Neural cell (in vitro differentiated cells): ENCODE measurements around the gene TTLL5. TPM values are rescaled to one million over a fixed set of nuclear protein-coding genes. Genes with fewer than 3 reads are reported as not detected.

Experiments
- H2AFZ ChIP-seq: fragments of 200-600, 300-800 bp; sonication (generic), shearing (Covaris generic); 2 replicates; pipeline ENCODE4 v1.6.0; 2014; ENCODE audit warnings: low read depth, mild to moderate bottlenecking, antibody characterized with exemption, low read length, moderate library complexity
- H3F3A ChIP-seq: fragments of 200-600 bp; shearing (Covaris generic); 2 replicates; pipeline ENCODE4 v1.6.1; 2016; ENCODE audit warnings: mild to moderate bottlenecking, moderate library complexity, mixed read lengths, antibody characterized with exemption, low read length; ENCODE audit not compliant: insufficient read depth, poor library complexity, severe bottlenecking
- H3K27ac ChIP-seq: fragments of 200-600, 300-800 bp; sonication (generic), shearing (Covaris generic); 2 replicates; pipeline ENCODE4 v1.5.1; 2014; ENCODE audit warnings: mild to moderate bottlenecking, low read length, moderate library complexity
- H3K27me3 ChIP-seq: fragments of 300-800, 200-600 bp; sonication (generic), shearing (Covaris generic); 2 replicates; pipeline ENCODE4 v1.6.0; 2014; ENCODE audit warnings: mild to moderate bottlenecking, low read depth, low read length, moderate library complexity; ENCODE audit not compliant: insufficient read depth
- H3K36me3 ChIP-seq: fragments of 300-800, 200-600 bp; sonication (generic), shearing (Covaris generic); 2 replicates; pipeline ENCODE4 v1.5.1; 2014; ENCODE audit warnings: mild to moderate bottlenecking, antibody characterized with exemption, low read length, moderate library complexity; ENCODE audit not compliant: insufficient read depth
- H3K4me2 ChIP-seq: fragments of 300-800, 200-600 bp; sonication (generic), shearing (Covaris generic); 2 replicates; pipeline ENCODE4 v1.6.0; 2014; ENCODE audit warnings: mild to moderate bottlenecking, low read length
- H3K4me3 ChIP-seq: fragments of 300-800, 200-600 bp; sonication (generic), shearing (Covaris generic); 2 replicates; pipeline ENCODE4 v1.5.1; 2014; ENCODE audit warnings: mild to moderate bottlenecking, low read length, moderate library complexity
- H3K79me2 ChIP-seq: fragments of 200-600 bp; shearing (Covaris generic); replicated peaks from 2 replicates; pipeline ENCODE4 v1.6.0; 2014; ENCODE audit warnings: mild to moderate bottlenecking, low read length, moderate library complexity; ENCODE audit not compliant: insufficient read depth
- H3K9ac ChIP-seq: fragments of 300-800, 200-600 bp; sonication (generic), shearing (Covaris generic); 2 replicates; pipeline ENCODE4 v1.6.1; 2016; ENCODE audit warnings: mild to moderate bottlenecking, low read length, mixed read lengths
- H3K9me2 ChIP-seq: fragments of 200-600 bp; shearing (Covaris generic); 2 replicates; pipeline ENCODE4 v1.6.1; 2016; ENCODE audit warnings: mild to moderate bottlenecking, low read length, mixed read lengths; ENCODE audit not compliant: insufficient read depth
- H3K9me3 ChIP-seq: fragments of 200-600, 300-800 bp; sonication (generic), shearing (Covaris generic); 2 replicates; pipeline ENCODE4 v1.6.1; 2016; ENCODE audit warnings: mild to moderate bottlenecking, mixed run types, low read length, moderate library complexity, mixed read lengths
- H4K20me1 ChIP-seq: fragments of 200-600 bp; shearing (Covaris generic); 2 replicates; pipeline ENCODE4 v1.6.1; 2016; ENCODE audit warnings: mild to moderate bottlenecking, mixed run types; ENCODE audit not compliant: insufficient read depth
- EP300 ChIP-seq: fragments of 450-650 bp; conservative IDR thresholded peaks from 2 replicates; pipeline ENCODE4 v1.6.1; 2014; ENCODE audit warnings: antibody characterized with exemption, mild to moderate bottlenecking, moderate library complexity; ENCODE audit not compliant: poor library complexity, severe bottlenecking
- EZH2 ChIP-seq: fragments of 200-600, 300-800 bp; shearing (Covaris generic), sonication (generic); IDR thresholded peaks from 2 replicates; pipeline ENCODE4 v1.6.1; 2014; ENCODE audit warnings: antibody characterized with exemption, low read length, borderline replicate concordance, mild to moderate bottlenecking; ENCODE audit not compliant: insufficient read depth, poor library complexity, severe bottlenecking
- MXI1 ChIP-seq: fragments of 450-650 bp; conservative IDR thresholded peaks from 2 replicates; pipeline ENCODE4 v1.6.1; 2014; ENCODE audit warnings: antibody characterized with exemption, mild to moderate bottlenecking; ENCODE audit not compliant: poor library complexity, severe bottlenecking
- POLR2AphosphoS5 ChIP-seq: IDR thresholded peaks from 2 replicates; pipeline ENCODE4 v1.6.1; 2012
- RAD21 ChIP-seq: fragments of 450-650 bp; conservative IDR thresholded peaks from 2 replicates; pipeline ENCODE4 v1.6.1; 2014; ENCODE audit warnings: antibody characterized with exemption, mild to moderate bottlenecking, moderate library complexity
- REST ChIP-seq: IDR thresholded peaks from 2 replicates; pipeline ENCODE4 v1.6.1; 2012; ENCODE audit warnings: borderline replicate concordance
- SMC3 ChIP-seq: fragments of 450-650 bp; conservative IDR thresholded peaks from 2 replicates; pipeline ENCODE4 v1.6.1; 2014; ENCODE audit warnings: antibody characterized with exemption, mild to moderate bottlenecking, moderate library complexity; ENCODE audit not compliant: poor library complexity
- TAF1 ChIP-seq: IDR thresholded peaks from 2 replicates; pipeline ENCODE4 v1.6.1; 2012; ENCODE audit warnings: low read depth
- polyA plus RNA-seq: library from polyadenylated mRNA; depleted of rRNA; stranded (reverse); fragments of >200 nt; gene quantifications from 2 replicates; pipeline ENCODE4 v1.2.3, GENCODE V29; 2014
- TF ChIP-seq, protein P1 (sequence below): fragments of 450-650 bp; IDR thresholded peaks from 2 replicates; pipeline ENCODE4 v1.5.1; 2014; ENCODE audit warnings: antibody characterized with exemption, mild to moderate bottlenecking, moderate library complexity; ENCODE audit not compliant: poor library complexity, severe bottlenecking

Gene TTLL5
- polyA plus RNA-seq, 1 donor from 2014 or later = 8.2 TPM

- no peak overlapping the region for H3K4me2 ChIP-seq
These were observed 224.8 kb downstream of the TTLL5 start for GRCh38 chr14:75885829-75886228.

GRCh38 chr14:75886636-75887348 lies 225.7 kb downstream of the TTLL5 start:
- Histone ChIP-seq H2AFZ (no peak overlapping the region), H3K27me3 (no peaks in the 10 kb centered on the region), H3F3A (no peaks in the 10 kb centered on the region), H3K9me2 (no peaks in the 10 kb centered on the region), H3K79me2 (no peaks in the 10 kb centered on the region), H3K4me2 (no peak overlapping the region), H3K36me3 (no peaks in the 10 kb centered on the region), H3K9me3 (no peaks in the 10 kb centered on the region), H4K20me1 (no peaks in the 10 kb centered on the region), H3K27ac (no peak overlapping the region), H3K4me3 (no peak overlapping the region), H3K9ac (no peak overlapping the region)
- TF ChIP-seq POLR2AphosphoS5 (no peak), SMC3 (no peak), MXI1 (no peak), REST (no peak), TAF1 (no peak), EZH2 (no peak)
- TF ChIP-seq, protein P1, sequence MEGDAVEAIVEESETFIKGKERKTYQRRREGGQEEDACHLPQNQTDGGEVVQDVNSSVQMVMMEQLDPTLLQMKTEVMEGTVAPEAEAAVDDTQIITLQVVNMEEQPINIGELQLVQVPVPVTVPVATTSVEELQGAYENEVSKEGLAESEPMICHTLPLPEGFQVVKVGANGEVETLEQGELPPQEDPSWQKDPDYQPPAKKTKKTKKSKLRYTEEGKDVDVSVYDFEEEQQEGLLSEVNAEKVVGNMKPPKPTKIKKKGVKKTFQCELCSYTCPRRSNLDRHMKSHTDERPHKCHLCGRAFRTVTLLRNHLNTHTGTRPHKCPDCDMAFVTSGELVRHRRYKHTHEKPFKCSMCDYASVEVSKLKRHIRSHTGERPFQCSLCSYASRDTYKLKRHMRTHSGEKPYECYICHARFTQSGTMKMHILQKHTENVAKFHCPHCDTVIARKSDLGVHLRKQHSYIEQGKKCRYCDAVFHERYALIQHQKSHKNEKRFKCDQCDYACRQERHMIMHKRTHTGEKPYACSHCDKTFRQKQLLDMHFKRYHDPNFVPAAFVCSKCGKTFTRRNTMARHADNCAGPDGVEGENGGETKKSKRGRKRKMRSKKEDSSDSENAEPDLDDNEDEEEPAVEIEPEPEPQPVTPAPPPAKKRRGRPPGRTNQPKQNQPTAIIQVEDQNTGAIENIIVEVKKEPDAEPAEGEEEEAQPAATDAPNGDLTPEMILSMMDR = no peak

More at GRCh38 chr14:75885829-75886228, 224.8 kb downstream of the TTLL5 start:
- Histone ChIP-seq H3K9me2 (no peaks in the 10 kb centered on the region), H3F3A (no peaks in the 10 kb centered on the region), H2AFZ (no peak overlapping the region), H3K4me3 (no peak overlapping the region), H3K27ac (no peak overlapping the region), H3K27me3 (no peaks in the 10 kb centered on the region), H4K20me1 (no peaks in the 10 kb centered on the region), H3K36me3 (no peaks in the 10 kb centered on the region), H3K79me2 (no peaks in the 10 kb centered on the region), H3K9ac (no peak overlapping the region), H3K9me3 (no peaks in the 10 kb centered on the region)
- TF ChIP-seq RAD21 (no peak), POLR2AphosphoS5 (no peak), REST (no peak), EP300 (no peak), EZH2 (no peak), TAF1 (no peak), SMC3 (no peak), MXI1 (no peak)
- TF ChIP-seq, protein P1 = no peak
